CMK (cell line): ENCODE data around the gene ABI3.

Experiments used
- DNase-seq: peaks from one replicate; pipeline ENCODE4 v3.0.0-alpha.2; 2010; ENCODE audit warnings: low read depth

ABI3 gene

DNA sequence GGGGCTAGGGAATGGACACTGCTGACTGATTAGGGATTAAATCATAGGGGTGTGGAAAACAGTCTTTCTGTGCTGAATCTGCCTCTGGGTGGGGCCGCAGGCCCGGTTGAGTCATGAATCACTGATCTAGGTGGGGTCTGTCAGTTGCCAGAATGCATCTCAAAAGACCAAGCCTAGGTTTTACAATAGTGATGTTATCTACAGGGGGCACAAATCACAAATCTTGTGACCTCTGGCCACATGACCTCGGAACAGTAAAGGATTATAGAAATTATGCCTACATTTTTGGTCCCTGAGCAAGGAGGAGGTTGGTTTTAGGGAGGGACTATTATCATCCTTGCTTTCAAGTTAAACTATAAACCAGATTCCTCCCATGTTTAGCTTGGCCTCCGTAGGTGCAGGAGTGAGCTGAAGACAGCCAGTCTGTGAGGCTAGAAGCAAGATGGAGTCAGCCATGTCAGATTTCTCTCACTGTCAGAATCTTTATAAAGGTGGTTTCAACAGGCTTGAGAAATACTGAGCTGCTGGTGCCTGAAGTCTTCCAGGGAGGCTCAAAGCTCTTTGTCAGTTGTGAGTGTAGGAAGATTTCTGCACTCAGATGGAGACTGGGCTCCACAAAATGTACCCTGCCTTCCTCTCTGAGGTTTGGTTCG, 13.0 kb upstream of the ABI3 start:
- DNase-seq = no peak

- no peak for DNase-seq
Observed at GRCh38 chr17:49198211-49198610, 12.3 kb upstream of the ABI3 start.

DNA sequence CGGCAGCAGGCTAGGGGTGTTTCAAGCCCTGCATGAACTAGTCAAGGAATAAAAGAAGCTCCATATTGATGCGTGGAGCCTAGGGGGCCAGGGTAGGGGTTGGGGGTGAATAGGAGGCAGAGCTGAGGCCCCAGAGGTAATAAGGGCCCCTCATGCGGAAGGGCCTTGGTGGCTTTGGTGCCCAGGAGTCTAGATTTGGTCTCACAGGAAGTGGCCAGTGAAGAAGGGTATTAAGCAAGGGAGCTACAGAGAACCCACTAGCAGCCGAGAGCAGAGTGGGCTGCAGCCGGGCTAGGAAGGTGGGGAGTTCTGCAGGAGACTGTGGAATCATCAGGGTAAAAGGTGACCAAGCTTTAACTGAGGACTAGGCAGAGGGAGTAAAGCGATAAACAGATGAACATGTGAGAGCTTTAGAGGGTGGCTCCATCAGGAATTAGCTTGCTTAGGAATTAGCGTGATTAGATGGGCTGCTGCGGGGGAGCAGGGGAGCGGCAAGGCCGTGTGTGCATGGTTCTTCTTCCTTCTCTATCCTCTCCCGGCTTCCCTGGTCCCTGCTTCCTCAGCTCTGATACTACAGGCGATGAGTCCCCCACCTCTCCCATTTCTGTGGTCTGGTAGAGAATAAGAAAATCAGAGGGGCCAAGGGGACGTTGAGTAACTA, 10.0 kb upstream of the ABI3 start:
- no peak for DNase-seq

GRCh38 chr17:49201481-49201927, 9.0 kb upstream of the ABI3 start:
- no peak for DNase-seq

GRCh38 chr17:49203796-49204195, 6.7 kb upstream of the ABI3 start:
- no peak for DNase-seq

- DNase-seq = no peak
Observed at GRCh38 chr17:49204516-49204915, 6.0 kb upstream of the ABI3 start.

GRCh38 chr17:49209061-49209571, 1.4 kb upstream of the ABI3 start:
- no peak for DNase-seq

DNA sequence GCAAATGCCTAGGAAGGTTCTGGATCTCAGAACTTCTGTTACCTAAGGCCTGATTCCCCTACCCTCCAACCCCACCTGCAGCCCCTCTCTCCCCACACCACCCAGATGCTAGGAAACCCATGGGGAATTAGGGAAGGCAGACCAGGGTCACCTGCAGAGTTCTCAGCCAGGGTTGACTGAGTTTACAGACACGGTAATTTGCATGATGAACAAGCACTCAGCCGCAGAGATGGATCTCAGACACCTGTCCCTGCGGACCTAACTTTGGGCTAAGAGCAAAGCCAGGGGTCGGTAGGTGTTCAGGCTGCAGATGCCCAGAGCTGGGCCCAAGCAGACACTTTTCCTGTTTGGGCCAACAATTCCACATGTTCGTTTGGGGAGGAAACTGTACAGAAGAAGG, 2.9 kb downstream of the ABI3 start:
- no peak for DNase-seq

DNA sequence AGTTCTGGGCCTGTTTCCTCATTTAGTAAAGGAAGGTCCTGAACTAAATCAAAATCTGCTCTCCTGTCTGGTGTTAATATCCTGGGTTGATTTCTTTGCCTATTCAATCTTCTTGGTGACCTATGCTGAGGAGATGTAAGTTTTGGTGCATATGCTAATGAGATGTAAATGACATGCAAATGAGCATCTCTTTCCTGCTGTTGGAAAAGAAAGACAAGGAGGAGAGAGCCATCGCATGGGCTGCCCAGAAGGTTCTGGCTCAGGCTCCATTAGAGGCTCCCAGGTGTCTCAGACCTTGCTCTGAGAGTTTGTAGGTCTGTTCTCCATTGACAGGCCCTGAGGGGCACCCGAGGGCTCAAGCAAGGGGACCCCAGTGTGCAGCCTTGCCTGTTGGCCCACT, 3.3 kb downstream of the ABI3 start:
- no peak for DNase-seq

GRCh38 chr17:49214676-49215360, 4.3 kb downstream of the ABI3 start:
- DNase-seq = no peak

DNA sequence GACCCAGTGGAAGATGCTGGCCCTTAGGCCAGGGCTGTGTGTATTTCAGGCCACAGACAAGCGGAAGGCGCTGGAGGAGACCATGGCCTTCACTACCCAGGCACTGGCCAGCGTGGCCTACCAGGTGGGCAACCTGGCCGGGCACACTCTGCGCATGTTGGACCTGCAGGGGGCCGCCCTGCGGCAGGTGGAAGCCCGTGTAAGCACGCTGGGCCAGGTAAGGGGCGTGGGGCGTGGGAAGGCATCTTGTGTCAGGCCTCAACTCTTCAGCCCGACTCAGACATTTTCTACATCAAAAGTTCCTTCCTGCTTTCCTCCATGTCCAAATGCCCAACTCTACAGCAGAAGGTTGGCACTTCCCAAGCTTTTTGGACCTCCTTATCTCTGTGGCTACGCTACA, 6.0 kb downstream of the ABI3 start:
- no peak for DNase-seq

DNA sequence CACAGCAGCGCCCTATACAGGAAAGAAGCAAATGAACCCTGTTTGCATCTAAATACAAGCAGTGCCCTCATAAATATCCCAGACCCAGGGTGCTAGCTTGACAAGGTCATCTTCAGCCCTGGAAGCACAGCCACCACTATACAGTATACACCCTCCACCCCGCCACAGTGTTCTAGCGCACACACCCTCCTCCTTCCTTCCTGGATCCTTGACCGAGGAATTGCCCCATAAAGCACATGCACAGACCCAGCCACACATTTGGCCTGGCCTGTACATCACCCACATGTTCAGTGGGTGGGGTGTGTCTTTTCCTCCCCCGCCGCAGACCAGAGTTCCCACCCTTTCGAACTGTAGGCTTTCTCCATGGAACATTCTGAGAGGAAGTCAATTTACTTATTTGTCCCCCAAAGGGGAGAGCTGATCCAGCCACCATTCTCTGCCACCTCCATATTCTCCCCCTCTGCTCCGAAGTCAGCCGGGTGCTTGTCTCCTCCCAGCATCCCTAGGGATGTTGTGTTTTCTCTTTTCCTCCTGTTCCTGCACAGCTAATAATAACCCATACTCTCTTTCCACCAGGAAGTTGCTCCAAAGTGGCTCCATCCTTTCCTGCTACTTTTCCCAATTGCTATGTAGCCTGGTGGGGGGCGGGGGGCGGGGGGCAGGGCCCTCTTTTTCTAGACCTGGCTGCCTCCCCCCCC, 6.6 kb downstream of the ABI3 start:
- peak; percentile 66 for DNase-seq

- DNase-seq = peak; percentile 83
Observed at GRCh38 chr17:49217651-49218413, 7.3 kb downstream of the ABI3 start.

DNA sequence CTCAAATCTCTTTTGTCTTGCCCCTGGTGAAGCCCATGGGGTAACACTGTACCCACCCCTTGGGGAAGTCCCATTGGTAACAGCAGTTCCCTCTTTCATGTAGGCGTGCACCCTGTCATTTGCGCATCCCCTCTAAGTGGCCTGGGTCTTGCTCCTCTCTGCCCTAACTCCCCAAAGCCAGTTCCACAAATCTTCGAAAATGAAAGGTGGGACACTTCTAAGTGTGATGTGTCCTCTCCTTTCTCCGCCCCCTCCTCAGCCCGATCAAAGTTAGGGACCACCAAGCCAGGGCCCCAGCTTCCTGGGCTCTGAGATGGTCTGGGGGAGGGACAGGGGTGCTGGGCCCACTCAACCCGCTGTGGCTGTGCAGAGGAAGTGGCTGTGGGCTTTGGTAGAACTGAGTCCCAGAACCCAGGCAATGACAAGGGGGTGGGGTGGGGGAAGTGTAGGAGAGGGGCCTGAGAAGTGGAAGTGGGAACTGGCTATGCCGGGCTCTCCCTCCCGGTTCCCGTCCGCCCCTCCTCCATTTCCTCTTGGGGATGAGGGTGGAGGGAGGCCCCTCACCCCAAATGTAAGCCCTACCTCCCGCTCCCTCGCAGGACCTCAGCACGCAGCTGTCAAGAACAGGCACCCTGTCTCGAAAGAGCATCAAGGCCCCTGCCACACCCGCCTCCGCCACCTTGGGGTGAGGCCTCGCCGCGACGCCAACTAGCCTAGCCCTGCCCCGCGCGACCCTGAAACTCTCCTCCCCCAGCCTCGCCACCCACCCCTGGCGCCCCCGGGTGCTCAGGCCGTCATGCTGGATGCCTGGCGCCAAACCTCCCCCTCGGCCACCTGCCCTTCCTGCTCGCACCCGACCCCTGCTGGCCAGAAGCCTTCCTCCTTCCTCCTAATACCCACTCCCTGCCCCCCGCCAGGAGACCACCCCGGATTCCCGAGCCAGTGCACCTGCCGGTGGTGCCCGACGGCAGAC, 8.7 kb downstream of the ABI3 start:
- DNase-seq = no peak

GRCh38 chr17:49219987-49220386, 9.5 kb downstream of the ABI3 start:
- DNase-seq = no peak

DNA sequence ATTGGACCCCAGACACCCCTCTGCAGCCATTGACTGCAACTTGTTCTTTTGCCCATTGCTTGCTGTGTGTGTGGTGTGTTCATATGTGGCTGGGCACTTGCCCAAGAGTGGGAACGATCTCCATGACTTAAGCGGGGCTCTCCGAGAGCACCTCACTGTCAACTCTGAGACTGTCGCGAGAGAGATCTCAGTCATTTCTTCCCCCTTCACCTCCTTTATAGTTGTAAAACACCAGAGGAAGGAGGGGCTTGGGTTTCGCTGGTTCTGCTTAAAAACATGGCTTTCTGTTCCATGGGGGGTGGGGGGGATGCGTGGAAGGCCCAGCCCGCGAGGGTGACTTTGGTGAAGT, 12.6 kb downstream of the ABI3 start:
- no peak for DNase-seq

DNA sequence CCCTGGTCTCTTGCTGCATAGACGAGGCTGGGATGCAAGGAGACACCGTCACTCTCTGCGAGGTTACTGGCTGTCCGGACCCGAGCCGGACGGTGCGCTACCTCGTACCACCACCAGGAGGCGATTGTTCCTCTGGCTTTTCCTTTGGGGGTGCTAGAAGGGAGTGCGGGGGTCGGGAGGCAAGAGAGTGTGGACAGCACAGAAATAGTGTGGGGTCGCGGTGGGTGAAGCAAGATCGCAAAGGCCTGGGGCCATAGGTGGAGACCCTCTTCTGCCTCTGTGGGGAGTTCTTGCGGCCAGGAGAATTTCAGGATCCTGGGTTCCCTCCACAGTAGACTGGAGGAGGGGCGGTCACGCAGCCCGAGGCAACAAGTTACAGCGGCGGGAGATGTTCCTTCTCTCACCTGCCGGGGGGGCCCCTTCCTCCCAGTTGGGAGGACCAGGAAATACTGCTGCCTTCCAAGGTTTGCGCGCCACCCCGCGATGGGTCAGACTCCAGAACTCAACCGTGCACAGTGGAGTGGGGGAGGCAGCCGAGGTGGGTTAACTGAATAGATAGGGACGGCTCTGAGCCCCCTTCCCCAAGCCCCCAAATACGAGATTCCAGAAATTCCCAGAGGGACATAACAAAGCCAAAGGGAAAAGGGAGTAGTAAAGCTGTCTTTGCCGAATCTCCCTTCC, 13.2 kb downstream of the ABI3 start:
- DNase-seq = no peak

DNA sequence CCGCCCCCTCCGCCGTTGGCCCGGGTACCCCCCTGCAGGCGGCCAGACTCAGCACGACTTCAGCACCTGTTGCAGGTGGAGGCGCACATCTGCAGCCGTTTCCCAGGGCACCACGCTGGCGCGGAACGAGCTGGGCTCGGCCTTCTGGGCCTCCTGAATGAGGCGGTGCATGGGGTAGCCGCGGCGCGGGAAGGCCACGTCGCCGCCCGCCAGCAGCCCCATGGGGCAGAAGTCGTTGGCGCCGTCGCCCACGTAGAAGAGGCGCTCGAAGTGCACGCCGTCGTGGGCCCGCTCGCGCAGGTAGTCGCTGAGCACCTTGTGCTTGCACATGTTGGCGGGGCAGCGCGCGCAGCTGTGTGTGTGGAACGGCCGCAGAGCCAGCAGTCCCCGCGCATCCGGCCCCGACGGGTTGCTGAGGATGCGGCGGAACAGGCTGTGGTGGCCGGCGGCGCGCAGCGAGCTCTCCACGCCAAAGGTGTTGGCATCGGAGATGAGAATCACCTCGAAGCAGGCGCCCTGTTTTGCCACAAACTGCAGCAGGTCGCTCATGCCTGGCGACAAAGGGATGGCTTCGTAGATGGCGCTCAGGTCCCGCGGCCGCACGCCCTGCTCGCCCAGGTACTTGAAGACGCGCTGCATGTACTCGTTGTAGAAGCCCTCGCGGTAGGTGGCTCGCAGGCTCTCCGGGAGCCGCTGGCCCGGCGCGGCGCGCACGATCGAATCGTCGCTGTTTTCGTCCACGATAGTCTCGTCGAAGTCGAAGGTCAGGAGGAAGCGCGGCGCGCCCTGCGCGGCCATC, 13.9 kb downstream of the ABI3 start:
- DNase-seq = no peak

- no peak for DNase-seq
Observed at GRCh38 chr17:49224997-49225337, 14.5 kb downstream of the ABI3 start.
